ENCODE measurements around the gene RNF43. TPM values are rescaled to one million over a fixed set of nuclear protein-coding genes. Genes with fewer than 3 reads are reported as not detected.

Gene RNF43
- not detected in 2 replicates for polyA plus RNA-seq (2012; rRNA removed)
- polyA plus RNA-seq (2012; cell fraction: cytosol; rRNA removed) = under 0.01 TPM in 1 of 2 replicates, not detected in the other
- 0.06 TPM in 1 of 2 replicates, not detected in the other for polyA plus RNA-seq (2012; cell fraction: nucleus; rRNA removed)

DNA sequence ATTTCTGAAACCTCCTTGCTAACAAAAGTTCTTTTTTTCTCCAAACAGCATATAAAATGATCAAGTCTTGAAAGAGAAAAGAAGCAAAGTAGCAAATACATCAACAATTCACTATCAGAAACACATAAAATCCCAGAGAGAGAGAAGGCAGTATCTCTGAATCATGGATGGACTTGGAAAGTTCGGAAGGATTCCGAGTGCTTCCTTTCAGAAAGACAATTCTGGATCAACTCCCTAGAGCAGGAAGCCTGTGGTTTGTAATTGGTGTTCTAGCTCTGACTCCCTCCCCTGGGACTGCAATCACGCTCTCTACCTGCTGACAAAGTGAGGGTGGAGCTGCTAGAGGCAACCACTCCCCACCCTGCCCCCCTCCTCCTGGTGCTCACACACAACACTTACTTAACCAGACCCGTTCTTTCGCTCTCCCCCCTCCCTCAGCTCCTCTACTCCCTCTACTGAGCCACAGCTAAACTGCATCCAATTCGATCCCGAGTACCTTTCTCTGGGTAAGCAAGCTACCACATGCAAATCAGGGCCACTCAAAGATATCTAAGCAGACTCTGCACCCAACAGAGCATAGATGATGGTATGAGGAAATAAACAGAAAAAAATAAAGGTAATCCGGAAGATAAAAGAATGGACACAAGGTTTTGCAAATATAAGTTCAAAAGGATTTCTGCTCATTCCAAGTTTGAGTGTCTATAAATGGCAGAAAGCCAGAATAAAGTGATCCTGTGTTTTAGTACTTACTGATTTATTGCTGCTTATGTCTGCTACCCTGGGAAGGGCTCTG, at the start of gene RNF43:
RNF43 (minus strand) TSS at position 235 of the 793 bp plus-strand sequence. CDS start 1,957 bp downstream, outside the sequence.
- TF ChIP-seq RCOR1 (IDR thresholded peaks at IDR 0.05; ENCODE audit: low read length) (0 out of 2 replicates have a peak, but pooled peaks have one; percentile 9), MXI1 (IDR thresholded peaks at IDR 0.05; ENCODE audit: low read depth, low read length) (peak; percentile 53), SMC3 (IDR thresholded peaks at IDR 0.05; ENCODE audit: low read depth, low read length) (peak; percentile 87), RFX5 (IDR thresholded peaks at IDR 0.05; ENCODE audit: low read length) (0 out of 2 replicates have a peak, but pooled peaks have one; percentile 41), USF1 (IDR thresholded peaks at IDR 0.05; ENCODE audit: borderline replicate concordance, low read depth) (no peak), CHD2 (IDR thresholded peaks at IDR 0.05; ENCODE audit: low read length, partially characterized antibody) (peak; percentile 76), RAD21 (IDR thresholded peaks at IDR 0.05; ENCODE audit: low read length) (peak; percentile 87), FOXM1 (IDR thresholded peaks at IDR 0.05; ENCODE audit: low read depth) (no peak)
- TF ChIP-seq, protein P1, sequence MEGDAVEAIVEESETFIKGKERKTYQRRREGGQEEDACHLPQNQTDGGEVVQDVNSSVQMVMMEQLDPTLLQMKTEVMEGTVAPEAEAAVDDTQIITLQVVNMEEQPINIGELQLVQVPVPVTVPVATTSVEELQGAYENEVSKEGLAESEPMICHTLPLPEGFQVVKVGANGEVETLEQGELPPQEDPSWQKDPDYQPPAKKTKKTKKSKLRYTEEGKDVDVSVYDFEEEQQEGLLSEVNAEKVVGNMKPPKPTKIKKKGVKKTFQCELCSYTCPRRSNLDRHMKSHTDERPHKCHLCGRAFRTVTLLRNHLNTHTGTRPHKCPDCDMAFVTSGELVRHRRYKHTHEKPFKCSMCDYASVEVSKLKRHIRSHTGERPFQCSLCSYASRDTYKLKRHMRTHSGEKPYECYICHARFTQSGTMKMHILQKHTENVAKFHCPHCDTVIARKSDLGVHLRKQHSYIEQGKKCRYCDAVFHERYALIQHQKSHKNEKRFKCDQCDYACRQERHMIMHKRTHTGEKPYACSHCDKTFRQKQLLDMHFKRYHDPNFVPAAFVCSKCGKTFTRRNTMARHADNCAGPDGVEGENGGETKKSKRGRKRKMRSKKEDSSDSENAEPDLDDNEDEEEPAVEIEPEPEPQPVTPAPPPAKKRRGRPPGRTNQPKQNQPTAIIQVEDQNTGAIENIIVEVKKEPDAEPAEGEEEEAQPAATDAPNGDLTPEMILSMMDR (IDR thresholded peaks at IDR 0.05) = peak; percentile 79
- H3K27ac ChIP-seq (ENCODE audit: low read depth in 2 of 2, low read length in 1 of 2) = no peak within 1 kb of the TSS
- H3K4me1 ChIP-seq (ENCODE audit: control insufficient read depth in 1 of 2, insufficient read depth in 2 of 2, low read depth in 1 of 2, low read length in 1 of 2) = peaks cover 0 to 6% of the 10 kb centered on the region in 2 experiments; a peak in 2 of 4 replicates
- CTCF ChIA-PET = interaction anchor here (0.6 to 5.9 kb wide), 72 partner anchors 8 to 240 kb away, joined by 3 to 51 read pairs (median 5); partner anchors contain the start of genes LPO, MKS1, MPO and SUPT4H1
- H4K20me1 ChIP-seq (ENCODE audit: insufficient read depth) = no peaks in the 10 kb centered on the region
- H2AFZ ChIP-seq (ENCODE audit: low read depth) = peak within 1 kb of the TSS; percentile 66; the same call in 1 of the 2 replicates
- H3K4me3 ChIP-seq (ENCODE audit: low read depth in 2 of 2, low read length in 1 of 2) = peak within 1 kb of the TSS; percentile 33 to 50
- no peaks in the 10 kb centered on the region for H3F3A ChIP-seq (replicated peaks; ENCODE audit: insufficient read depth)
- POLR2A ChIA-PET = interaction anchor here (0.6 to 1.2 kb wide), 2 partner anchors 65 to 70 kb away, joined by 4 to 17 read pairs; partner anchors contain the start of gene SUPT4H1
- no peaks in the 10 kb centered on the region for H3K79me2 ChIP-seq (ENCODE audit: insufficient read depth)
- H3K9me3 ChIP-seq = no peaks in the 10 kb centered on the region
- H3K9ac ChIP-seq = no peak within 1 kb of the TSS
- peak; percentile 90 for DNase-seq
- H3K9me2 ChIP-seq = no peaks in the 10 kb centered on the region
- peaks cover 20% of the 10 kb centered on the region for H3K27me3 ChIP-seq (ENCODE audit: insufficient read depth)
- no peaks in the 10 kb centered on the region for H3K36me3 ChIP-seq (replicated peaks in 1 of 2; ENCODE audit: control insufficient read depth in 1 of 2, insufficient read depth in 2 of 2, low read length in 1 of 2)
- 6% methylated on average over 8 of the region's 8 CpGs for WGBS (ENCODE audit: low lambda C conversion rate)
- peak within 1 kb of the TSS; percentile 69 for H3K4me2 ChIP-seq

DNA sequence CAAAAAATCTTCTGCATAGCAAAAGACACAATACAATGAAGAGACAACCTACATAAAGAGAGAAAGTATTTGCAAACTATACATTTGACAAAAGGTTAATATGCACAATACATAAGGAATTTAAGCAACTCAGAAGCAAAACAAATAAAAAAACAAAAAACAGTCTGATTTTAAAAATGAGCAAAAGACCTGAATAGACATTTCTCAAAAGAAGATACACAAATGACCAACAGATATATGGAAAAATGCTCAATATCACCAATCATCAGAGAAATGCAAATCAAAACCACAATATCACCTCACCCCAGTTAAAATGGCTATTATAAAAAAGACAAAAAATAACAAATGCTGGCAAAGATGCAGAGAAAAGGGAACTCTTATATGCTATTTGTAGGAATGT, 38.2 kb upstream of the RNF43 start:
- Histone ChIP-seq H3K9ac (no peak overlapping the region), H3K36me3 (replicated peaks in 1 of 2; ENCODE audit: control insufficient read depth in 1 of 2, insufficient read depth in 2 of 2, low read length in 1 of 2) (no peaks in the 10 kb centered on the region), H2AFZ (ENCODE audit: low read depth) (no peak overlapping the region), H3K4me3 (ENCODE audit: low read depth in 2 of 2, low read length in 1 of 2) (no peak overlapping the region), H3K79me2 (ENCODE audit: insufficient read depth) (no peaks in the 10 kb centered on the region; the same call in 1 of the 2 replicates), H3K27ac (ENCODE audit: low read depth in 2 of 2, low read length in 1 of 2) (no peak overlapping the region), H3K27me3 (ENCODE audit: insufficient read depth) (no peaks in the 10 kb centered on the region), H3K9me2 (no peaks in the 10 kb centered on the region), H3K9me3 (no peaks in the 10 kb centered on the region), H3K4me2 (no peak overlapping the region), H3F3A (replicated peaks; ENCODE audit: insufficient read depth) (peaks cover 4% of the 10 kb centered on the region), H3K4me1 (ENCODE audit: control insufficient read depth in 1 of 2, insufficient read depth in 2 of 2, low read depth in 1 of 2, low read length in 1 of 2) (no peaks in the 10 kb centered on the region), H4K20me1 (ENCODE audit: insufficient read depth) (no peaks in the 10 kb centered on the region)
- POLR2A ChIA-PET = no interaction called here
- DNase-seq = no peak
- CTCF ChIA-PET = no interaction called here
- no peak for TF ChIP-seq ZBTB33 (IDR thresholded peaks at IDR 0.05; ENCODE audit: borderline replicate concordance, low read depth)
- TF ChIP-seq RCOR1 (IDR thresholded peaks at IDR 0.05; ENCODE audit: low read length) = no peak
- TF ChIP-seq, protein P1 (IDR thresholded peaks at IDR 0.05) = no peak
- no peak for TF ChIP-seq NFIC (IDR thresholded peaks at IDR 0.05; ENCODE audit: borderline replicate concordance)
- TF ChIP-seq TEAD4 (IDR thresholded peaks at IDR 0.05; ENCODE audit: borderline replicate concordance, insufficient read depth) = no peak
- TF ChIP-seq YY1 (IDR thresholded peaks at IDR 0.05; ENCODE audit: low read depth) = no peak
- TF ChIP-seq RAD21 (IDR thresholded peaks at IDR 0.05; ENCODE audit: low read length) = no peak
- TF ChIP-seq EP300 (IDR thresholded peaks at IDR 0.05; ENCODE audit: borderline replicate concordance in 1 of 2, low read depth in 1 of 2, low read length in 1 of 2) = no peak
- TF ChIP-seq TCF12 (IDR thresholded peaks at IDR 0.05) = no peak
- TF ChIP-seq GABPA (IDR thresholded peaks at IDR 0.05; ENCODE audit: low read depth) = no peak
- TF ChIP-seq USF1 (IDR thresholded peaks at IDR 0.05; ENCODE audit: borderline replicate concordance, low read depth) = no peak

Data from SK-N-SH (cell line).